IPS-18c (cell line): ENCODE measurements around the gene ANTXR2.
"Not testable (repeated sequence)": the region's sequence is repeated elsewhere in the genome, so short reads cannot be mapped to it uniquely, and the experiment has no call there.

Experiments
- H3K4me3 ChIP-seq: 2 replicates; pipeline ENCODE4 v1.7.0; 2013; ENCODE audit warnings: low read depth, mild to moderate bottlenecking, low read length, moderate library complexity; ENCODE audit not compliant: insufficient read depth
- H3K9me3 ChIP-seq: one replicate; pipeline ENCODE4 v1.6.1; 2013; ENCODE audit warnings: mild to moderate bottlenecking, low read length, moderate library complexity; ENCODE audit not compliant: control insufficient read depth, insufficient read depth

The ANTXR2 gene

DNA sequence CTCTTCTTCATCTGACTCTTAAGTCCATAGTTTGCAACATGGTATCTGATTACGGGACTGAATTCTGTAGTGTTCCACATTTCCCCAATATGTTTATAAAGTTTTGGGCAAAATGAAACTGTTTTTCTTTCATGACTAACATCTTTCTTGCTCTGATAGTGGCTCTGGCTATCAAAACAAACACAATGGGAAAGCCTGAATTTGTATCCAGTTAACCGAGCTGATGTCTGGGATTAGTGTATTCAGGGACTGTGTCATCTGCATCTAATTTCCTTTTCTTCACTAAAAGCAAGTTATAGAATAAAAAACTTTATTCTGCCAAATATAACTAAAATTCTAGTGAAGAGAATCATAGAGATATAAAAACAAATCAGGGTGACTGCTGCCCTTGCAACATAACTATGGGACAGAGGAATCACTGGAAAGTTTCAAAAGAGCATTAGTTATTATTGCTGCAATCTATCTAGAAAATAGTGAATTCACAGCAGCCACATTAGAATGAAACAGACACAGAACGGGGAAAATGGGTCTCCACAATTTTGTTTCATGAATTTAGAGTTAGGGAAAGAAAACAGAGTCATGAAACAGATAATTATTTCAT, 61.3 kb downstream of the ANTXR2 start:
- Histone ChIP-seq H3K4me3 (no peak overlapping the region), H3K9me3 (no peaks in the 10 kb centered on the region)

DNA sequence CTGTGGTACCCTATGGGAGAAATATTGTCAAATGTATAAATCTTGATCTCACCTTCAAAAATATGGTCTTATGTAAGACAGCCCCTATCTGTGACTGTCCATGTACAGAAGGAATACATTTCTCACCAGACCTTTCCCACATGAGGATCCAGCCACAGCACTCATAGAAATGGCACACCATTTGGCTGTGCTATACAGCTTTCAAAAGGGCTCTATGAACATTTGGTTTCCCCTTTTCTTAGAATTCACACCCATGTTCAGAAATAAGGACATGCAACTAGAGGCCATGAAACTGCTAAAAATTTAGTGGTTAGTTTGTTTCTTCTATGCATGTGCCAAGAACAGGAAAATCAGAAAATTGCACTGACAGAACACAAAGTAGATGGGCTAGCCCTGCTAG, 62.7 kb downstream of the ANTXR2 start:
- H3K4me3 ChIP-seq = no peak overlapping the region
- H3K9me3 ChIP-seq = no peaks in the 10 kb centered on the region

DNA sequence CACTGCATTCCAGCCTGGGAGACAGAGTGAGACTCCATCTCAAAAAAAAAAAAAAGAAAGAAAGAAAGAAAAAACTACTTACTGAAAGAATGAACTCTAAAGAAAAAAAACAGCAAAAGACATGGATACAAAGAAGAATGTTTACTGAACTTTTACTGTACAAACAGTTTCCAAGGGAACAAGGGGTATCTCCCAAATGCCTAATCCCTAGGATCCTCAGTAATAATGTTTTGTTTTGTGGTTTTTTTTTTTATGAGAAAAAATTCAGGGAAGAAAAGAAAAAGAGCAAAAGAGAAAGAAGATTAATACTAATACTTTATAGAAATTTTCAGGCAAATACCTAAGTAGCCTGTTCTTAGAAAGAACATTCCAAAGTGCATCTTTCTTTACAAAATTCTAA, 63.2 kb downstream of the ANTXR2 start:
- Histone ChIP-seq H3K9me3 (no peaks in the 10 kb centered on the region), H3K4me3 (no peak overlapping the region)

DNA sequence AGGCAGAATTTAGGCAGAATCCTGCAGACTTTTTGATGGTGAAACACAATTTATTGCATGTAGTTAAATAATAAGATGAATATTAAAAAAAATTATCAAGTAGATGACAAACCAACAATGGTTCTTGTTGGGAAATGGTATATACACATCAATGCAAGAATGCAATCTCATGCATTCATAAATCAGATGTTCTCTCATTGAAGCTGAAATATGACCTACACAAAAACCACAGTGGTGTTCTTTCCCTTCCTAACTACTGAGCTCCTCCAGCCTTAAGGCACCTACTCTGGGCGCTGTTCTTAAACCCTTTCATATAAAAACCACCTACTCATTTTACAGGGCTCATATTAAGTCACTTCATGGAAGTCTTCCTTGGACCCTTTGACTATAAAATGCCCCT, 64.1 kb downstream of the ANTXR2 start:
- Histone ChIP-seq H3K9me3 (no peaks in the 10 kb centered on the region), H3K4me3 (no peak overlapping the region)

DNA sequence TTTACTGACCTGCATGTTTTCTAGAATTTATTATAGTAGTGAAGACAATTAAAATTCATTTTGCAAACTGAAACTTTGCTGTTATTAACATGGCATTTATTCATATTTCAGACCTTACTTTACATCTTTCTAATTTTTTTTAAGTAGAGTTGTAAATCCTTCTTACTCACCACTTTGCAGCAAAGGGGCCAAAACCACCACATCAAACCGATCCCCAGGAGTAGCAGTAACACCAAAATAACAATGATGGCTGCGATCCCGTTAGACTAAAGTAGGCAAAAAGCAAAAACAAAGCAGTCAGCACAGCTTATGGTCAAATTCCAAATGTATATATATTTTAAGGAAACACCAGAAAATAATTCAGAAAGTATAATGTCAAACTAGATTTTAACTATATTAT, 64.7 kb downstream of the ANTXR2 start:
- H3K4me3 ChIP-seq = no peak overlapping the region
- H3K9me3 ChIP-seq = no peaks in the 10 kb centered on the region

DNA sequence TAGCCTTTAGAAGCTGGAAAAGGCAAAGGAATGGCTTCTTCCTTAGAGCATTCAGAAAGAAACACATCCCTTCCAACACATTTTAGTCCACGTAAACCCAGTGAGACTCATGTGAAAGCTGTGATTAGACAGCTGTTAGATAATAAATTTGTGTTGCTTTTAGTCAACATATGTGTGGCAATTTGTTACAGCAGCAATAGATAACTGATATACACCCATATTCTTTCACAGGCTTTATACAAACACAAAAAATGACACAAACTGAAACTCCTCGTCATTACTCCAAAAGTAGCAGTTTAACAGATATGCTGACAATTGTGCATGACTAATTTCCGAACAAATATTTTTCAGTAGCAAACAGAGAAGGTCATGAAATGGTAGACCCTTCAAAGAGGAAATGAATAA, 65.3 kb downstream of the ANTXR2 start:
- H3K4me3 ChIP-seq = no peak overlapping the region
- H3K9me3 ChIP-seq = no peaks in the 10 kb centered on the region

DNA sequence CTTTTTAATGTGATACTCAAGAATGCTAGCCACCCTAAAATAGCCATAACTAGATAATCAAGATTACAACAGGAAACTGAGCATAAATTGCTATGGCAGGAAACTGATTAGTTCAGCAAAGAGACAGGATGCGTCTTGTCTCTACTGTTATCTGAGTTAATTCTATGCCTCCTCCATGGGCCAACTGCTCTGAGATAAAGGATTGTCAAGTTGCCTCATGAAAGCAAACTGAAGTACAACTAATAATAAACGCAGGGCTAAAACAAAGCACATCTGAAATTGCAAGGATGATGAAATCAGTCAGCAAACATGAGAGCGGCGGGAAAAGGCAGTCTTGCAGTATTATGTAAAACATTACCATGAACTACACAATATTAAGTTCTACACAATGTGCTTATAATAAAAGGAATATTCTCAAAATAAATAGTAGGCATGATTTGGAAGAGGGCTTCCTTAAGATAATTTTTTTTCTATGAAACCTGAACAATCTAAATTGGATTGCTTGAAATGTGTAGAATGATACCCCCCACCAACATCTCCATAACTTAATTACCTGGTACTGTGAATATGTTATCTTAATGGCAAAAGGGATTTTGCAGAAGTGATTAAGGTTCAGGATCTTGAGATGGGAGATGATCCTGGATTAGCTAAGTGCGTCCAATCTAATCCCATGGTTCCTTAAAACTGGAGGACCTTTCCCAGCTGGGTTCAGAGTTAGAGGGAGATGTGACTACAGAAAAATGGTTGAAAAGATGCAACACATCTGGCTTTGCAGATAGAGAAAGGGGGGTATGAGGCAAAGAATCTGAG, 65.9 kb downstream of the ANTXR2 start:
- no peak overlapping the region for H3K4me3 ChIP-seq

DNA sequence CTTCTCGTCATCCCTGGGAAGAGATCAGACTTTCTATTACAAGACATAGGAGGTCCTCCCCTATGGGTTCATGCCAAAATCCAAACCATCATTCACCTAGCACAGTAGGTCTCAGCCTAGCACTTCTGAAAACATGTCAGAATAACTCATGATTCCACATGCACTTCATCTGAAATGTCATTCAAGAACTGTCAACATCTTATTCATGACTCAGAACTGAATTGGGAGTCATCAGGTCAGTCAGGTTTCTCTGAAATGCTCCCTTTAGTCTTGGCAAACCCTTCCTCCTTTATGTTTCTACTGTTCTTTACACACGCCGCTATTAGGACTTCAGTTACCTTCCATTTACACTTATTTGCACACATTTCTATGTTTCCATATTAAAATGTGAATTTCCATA, 67.2 kb downstream of the ANTXR2 start:
- Histone ChIP-seq H3K9me3 (no peaks in the 10 kb centered on the region), H3K4me3 (no peak overlapping the region)

More for the DNA sequence above, 65.9 kb downstream of the ANTXR2 start:
- no peaks in the 10 kb centered on the region for H3K9me3 ChIP-seq

DNA sequence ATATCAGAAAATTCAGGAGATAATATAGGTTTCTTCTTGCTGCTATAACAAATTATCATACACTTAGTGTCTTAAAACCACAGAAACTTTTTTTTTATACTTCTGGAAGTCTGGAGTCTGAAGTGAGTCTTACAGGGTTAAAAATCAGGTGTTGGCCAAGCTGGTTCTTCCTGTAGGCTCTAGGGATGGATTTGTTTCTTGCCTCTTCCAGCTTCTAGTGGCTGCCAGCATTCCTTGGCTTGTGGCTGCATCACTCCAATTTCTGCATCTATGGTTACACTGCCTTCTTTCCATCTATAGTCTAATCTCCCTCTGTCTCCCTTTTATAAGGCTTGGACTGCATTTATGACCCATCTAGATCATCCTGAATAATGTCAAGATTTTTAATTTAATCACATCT, 68.7 kb downstream of the ANTXR2 start:
- Histone ChIP-seq H3K4me3 (no peak overlapping the region), H3K9me3 (no peaks in the 10 kb centered on the region)

DNA sequence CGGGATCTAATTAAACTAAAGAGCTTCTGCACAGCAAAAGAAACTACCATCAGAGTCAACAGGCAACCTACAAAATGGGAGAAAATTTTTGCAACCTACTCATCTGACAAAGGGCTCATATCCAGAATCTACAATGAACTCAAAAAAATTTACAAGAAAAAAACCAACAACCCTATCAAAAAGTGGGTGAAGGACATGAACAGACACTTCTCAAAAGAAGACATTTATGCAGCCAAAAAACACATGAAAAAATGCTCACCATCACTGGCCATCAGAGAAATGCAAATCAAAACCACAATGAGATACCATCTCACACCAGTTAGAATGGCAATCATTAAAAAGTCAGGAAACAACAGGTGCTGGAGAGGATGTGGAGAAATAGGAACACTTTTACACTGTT, 70.5 kb downstream of the ANTXR2 start:
- not testable (repeated sequence) for H3K9me3 ChIP-seq, H3K4me3 ChIP-seq

DNA sequence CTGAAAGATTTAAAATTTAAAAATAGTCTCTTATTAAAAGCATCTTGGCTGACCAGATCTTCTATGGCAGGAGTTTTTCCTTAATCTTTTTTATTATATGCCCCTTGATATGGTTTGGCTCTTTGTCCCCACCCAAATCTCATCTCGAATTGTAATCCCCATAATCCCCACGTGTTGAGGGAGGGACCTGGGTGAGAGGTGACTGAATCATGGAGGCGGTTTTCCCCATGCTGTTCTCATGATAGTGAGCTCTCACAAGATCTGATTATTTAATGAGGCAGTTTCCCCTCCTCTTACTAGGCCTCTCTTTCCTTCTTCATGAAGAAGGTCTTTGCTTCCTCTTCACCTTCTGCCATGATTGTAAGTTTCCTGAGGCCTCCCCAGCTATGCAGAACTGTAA, 74.0 kb downstream of the ANTXR2 start:
- H3K9me3 ChIP-seq, H3K4me3 ChIP-seq: not testable (repeated sequence)

DNA sequence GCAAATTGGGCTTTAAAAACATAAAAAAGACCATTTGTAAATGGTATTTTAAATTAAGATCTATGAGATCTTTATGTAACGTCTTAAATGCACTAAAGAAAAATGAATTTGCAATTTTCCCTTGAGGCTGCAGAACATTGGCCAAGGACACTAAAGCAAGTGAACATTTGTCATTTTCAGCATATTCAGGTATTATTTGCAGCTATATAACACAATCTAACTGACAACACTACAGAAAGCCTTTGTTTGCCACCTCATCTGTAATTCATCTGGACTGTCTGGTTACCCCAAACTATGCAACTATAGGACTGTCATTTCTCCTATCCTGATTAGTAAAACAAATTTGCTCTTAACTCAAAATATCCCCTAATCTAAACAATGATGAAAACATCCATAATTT, 74.8 kb downstream of the ANTXR2 start:
- H3K4me3 ChIP-seq = no peak overlapping the region

DNA sequence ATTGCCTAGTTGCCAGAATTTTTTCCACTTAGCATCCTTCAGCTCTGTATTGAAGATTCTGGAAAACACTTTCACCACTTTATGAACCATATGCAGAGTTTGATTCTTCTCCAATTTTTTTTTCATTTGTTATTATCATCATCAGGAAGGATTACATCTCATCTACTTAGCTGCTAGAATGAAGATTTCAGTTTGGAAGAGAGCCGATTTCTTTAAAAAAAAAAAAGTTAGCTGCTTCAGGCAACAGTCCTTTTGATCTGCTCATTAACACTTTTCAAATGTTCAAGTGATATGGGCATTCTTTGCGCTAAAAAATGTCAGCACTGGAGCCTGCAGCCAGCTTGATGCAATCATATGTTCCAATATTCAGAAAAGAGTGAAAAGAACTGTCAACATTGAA, 76.2 kb downstream of the ANTXR2 start:
- H3K9me3 ChIP-seq = no peaks in the 10 kb centered on the region
- no peak overlapping the region for H3K4me3 ChIP-seq

More for the DNA sequence above, 74.8 kb downstream of the ANTXR2 start:
- H3K9me3 ChIP-seq = no peaks in the 10 kb centered on the region

DNA sequence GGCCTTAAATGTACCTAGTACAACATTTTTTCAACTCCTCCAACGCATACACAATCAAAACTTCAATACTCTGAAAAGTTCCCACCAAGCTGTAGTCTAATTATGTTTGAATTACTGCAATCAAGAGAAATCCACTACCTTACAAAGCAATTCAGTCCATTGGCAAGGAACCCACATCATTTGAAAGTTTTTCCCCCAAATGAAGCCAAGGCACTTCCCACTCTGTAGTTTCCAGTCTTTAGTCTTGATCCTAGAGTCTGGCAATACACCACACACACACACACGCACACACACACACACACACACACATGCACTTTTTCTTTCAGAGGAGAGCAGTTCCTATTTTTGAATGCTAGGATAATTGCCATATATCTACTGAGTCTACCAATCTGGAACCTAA, 79.6 kb downstream of the ANTXR2 start:
- Histone ChIP-seq H3K4me3 (no peak overlapping the region), H3K9me3 (no peaks in the 10 kb centered on the region)

DNA sequence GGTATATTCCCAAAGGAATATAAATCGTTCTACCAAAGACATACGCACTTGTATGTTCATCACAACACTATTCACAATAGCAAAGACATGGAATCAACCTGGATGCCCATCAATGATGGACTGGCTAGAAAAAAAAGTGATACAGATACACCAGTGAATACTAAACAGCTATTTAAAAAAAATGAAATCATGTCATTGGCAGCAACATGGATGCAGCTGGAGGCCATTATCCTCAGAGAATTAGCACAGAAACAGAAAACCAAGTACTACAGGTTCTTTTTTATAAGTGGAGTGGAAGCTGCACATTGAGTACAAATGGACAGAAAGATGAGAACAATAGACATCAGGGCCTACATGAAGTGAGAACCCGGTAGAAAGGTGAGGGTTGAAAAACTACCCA, 81.4 kb downstream of the ANTXR2 start:
- Histone ChIP-seq H3K4me3 (no peak overlapping the region), H3K9me3 (no peaks in the 10 kb centered on the region)

DNA sequence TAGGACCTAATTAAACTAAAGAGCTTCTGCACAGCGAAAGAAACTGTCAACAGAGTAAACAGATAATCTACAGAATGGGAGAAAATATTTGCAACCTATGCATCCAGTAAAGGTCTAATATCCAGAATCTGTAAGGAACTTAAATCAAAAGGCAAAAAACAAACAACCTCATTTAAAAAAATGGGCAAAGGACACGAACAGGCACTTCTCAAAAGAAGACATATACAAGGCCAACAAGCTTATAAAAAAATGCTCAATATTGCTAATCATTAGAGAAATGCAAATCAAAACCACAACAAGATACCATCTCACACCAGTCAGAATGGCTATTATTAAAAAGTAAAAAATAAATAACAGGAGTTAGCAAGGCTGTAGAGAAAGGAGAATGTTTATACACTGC, 81.9 kb downstream of the ANTXR2 start:
- H3K9me3 ChIP-seq, H3K4me3 ChIP-seq: not testable (repeated sequence)

DNA sequence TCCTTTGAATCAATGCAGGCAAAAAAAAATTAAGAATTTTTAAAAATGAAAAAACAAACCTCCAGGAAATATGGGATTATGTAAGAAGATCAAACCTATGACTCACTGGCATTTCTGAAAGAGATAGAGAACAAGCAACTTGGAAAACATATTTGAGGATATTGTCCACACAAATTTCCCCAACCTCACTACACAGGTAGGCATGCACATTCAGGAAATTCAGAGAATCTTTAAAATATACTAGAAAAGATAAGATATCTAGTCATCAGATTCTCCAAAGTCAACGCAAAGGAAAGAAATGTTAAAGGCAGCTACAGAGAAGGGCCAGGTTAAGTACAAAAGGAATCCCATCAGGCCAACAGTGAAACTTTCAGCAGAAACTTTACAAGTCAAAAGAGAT, 85.6 kb downstream of the ANTXR2 start:
- no peaks in the 10 kb centered on the region for H3K9me3 ChIP-seq
- no peak overlapping the region for H3K4me3 ChIP-seq

DNA sequence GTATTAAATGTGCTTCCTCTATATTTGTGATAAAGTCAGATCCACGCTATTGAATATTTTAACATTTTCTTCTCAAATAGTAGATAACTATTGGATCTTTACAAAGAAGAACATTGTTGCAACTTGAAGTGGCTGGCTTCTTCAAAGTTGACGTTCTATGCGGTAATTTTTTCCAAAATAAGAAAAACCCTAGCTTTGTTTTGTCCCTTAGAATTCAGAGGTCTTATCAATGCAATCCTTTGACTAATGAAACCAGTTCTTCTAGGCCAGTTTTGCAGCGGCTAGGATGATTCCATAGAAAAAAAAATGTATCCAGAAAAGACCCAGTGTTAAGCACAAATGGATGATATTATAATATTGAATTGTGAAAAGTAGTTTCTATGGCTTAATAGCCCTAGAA, 89.6 kb downstream of the ANTXR2 start:
- no peak overlapping the region for H3K4me3 ChIP-seq

More for the DNA sequence above, 89.6 kb downstream of the ANTXR2 start:
- no peaks in the 10 kb centered on the region for H3K9me3 ChIP-seq
